GF-D8 (cell line): Measurements from ENCODE around the gene RREB1.
"Not testable (repeated sequence)": the region's sequence is repeated elsewhere in the genome, so short reads cannot be mapped to it uniquely, and the experiment has no call there.

Experiments used
- DNase-seq: peaks from one replicate; lab custom pipeline; 2025; lab: John Stamatoyannopoulos, UW

Gene RREB1

DNA sequence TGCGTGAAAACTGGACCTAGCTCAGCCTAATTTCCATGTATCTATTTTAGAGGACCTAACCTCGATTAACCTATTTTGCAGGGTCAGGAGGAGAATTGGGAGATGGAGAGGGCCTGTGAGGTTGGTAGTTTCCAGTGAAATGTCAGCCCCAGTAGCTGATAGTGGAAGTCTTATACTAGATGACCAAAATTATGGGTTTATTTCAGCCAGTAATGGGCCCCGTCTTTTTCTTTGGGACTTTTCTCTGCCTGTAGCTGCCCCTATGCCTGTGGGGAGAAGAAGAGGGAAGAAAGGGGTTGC, 37.8 kb downstream of the RREB1 start:
- DNase-seq: no peak

DNA sequence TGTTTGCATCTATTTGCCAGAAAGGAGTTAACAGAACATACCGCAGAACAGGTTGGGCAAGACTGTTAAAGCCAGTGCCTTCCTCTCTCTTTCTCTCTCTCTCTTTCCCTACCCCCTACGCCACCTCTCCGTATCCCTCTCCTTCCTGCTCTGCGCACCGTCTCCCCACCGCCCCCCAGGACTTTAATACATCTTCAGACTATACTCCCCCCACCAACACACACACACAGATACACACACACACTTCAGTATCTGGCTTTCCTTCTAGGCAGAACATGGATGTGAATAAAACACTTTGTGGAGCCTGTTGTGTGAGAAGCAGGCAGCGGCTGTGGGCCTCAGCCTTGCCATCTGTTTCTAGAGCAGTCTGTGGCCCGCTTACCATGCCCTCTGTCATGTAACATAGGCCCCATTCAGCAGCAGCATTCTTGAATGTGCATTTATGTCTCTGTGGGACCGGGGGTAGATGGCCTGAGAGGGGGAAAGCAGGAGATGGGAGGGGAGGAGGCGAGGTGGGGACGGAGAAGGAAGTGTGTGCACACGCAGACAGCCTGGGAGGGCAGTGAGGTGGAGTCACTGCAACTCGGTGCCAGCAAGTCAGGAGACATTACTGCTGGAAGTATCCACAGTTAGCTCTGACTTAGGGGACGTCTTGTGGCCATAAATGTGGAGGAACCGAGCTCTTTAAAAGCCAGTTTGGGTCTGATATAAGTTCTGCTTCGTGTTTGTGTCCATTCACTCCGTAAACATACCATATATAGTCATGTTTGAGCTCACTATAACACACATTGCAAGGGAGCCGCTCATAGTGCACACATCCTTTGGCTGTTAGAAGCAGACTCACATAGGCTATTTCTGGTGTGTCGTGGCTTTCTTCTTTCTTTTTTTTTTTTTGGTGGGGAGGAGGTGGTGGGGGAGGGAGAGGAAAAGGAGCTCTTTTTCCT, 38.4 kb downstream of the RREB1 start:
- DNase-seq: peak; percentile 94

DNA sequence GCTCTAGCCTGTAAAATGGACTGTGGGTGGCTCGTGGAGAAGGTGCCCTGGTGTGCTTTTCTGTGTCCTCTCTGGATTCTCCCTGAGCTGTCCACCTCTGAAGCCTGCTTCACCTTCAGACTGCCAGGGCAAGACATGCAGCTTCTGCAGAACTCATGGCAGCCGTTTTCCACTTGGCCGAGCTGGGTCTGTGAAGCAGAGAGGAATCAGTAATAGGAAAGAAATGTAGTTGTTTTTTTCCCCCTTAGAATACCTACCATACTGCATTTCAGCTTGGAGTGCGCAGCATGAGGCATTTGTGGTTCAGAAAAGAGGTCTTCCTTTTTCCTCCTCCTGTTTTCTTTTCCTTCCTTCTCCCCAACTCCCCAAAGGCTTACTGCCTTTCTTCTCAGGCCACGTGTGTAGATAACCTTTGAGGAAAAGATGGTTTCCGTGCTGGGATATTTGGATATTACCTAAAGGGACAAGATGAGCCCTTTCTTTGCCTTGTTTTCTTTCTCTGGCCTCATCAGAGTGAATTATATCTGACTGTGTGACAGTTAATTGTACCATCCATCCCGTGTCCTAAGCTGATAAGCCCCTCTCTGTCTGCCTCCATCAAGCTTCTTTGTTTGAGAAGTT, 39.4 kb downstream of the RREB1 start:
- no peak for DNase-seq

DNA sequence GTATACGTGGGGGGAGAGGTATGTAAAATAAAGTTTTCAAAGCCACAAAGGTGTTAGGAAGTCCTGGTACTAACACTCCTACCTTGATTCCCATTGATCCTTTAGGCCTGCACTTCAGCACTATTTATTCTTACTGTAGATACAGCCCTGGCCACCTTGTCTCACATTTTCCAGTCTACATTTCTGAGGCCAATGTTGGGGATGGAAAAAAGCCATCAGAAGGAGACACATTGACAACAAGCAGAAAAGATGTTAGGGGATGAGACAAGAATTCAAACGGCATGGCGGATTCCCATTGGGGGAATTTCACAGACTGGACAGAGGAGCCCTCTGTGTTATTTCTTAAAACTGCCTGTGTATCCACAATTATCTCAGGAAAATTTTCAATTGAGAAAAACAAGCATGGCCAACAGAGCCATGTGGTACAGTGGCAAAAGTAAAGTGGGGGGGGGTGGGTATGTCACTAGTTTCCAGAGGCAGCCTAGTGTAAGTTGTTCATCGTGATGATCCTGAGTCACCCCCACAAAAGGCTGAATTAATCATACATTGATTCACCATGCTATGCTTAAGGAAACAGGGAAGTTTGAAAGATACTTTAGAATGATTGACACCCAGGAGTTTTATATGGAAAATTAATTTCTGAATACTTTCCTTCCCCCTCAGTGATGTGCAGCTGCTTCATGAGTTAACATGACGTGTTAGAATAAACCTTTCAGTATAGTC, 40.5 kb downstream of the RREB1 start:
- no peak for DNase-seq

DNA sequence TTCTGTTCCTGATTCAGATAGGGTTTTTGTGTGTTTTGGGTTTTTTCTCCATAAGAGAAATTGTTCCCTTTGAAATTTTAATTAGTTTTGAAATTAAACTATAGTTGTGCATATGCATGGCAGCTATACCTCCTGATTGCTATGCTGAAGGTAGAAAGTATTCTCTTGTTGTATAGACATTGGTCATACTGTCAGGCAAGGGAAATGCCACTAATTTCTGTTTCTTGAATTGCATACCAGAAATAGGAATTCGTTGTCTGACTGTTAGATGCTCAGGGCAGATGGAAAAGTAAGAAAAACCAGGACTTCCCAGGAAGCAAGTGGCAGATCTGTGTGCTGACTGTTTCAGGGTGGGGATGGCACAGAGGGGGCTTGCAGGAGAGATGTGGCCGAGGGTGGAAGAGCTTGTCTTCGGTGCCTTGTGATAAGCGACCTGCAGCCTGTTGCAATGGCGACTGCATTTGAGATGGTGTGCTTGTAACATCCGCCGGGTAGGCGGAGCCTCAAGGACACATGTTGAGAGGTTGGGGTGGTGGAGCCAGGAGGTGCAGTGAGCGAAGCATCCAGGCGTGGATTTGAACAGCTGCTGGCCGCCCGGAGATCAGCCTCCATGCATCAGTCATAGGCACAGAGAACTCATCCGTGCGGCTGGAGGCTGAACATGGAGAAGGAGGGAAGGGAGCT, 42.8 kb downstream of the RREB1 start:
- no peak for DNase-seq

DNA sequence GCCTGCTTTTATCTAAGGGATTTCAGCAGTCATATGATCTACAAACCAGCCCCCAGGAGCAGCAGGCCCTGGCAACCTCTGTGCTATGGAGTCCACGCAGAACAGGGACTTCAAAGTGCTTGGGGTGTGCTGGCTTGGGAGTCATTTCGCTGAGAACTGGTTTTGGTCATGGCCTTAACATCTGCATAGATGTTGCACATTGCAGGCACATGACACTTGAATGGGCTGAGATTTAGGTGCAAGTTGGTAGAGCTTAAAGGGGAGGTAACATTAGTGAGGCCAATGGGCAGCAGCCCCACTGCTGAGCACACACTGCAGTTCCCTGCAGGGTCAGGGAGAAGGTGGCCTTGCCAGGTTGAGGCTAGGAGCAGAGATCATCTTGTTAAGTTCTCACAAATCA, 43.6 kb downstream of the RREB1 start:
- no peak for DNase-seq

DNA sequence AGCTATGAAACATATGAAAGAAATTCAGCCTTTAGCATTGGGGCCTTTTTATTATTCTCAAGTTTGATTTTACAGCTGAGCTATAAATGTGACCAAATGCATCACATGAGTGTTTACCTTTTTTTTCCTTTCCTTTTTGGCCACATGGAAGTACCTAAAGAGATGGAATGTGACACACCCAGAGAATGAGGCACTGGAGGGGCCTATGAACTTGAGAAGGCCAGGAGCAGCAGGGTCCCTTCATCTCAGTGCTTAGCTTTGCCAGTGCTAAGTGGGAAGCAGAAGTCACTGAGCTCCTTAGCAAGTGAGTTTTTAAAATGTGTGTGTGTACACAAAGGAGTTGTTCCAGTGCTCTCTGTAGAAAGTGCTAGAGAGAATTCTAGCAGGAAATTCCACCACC, 44.7 kb downstream of the RREB1 start:
- DNase-seq: no peak

DNA sequence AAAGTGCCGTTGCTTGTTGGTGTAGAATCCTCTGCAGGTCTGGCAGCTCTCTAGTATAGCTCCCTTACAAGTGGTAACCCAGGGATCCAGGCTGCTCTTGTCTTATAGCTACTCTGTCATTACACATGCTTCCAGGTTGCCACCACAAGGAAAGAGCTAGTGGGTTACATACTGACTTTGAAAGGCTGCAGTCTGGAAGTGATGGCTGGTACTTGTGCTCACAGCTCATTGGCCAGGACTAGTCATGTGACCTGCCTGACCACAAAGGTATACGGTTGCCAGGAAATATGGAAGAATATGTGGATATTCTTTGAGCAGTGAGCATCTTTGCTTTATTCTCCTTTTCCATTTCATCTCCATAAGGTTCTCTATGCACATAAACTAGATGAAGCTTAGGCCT, 46.0 kb downstream of the RREB1 start:
- no peak for DNase-seq

DNA sequence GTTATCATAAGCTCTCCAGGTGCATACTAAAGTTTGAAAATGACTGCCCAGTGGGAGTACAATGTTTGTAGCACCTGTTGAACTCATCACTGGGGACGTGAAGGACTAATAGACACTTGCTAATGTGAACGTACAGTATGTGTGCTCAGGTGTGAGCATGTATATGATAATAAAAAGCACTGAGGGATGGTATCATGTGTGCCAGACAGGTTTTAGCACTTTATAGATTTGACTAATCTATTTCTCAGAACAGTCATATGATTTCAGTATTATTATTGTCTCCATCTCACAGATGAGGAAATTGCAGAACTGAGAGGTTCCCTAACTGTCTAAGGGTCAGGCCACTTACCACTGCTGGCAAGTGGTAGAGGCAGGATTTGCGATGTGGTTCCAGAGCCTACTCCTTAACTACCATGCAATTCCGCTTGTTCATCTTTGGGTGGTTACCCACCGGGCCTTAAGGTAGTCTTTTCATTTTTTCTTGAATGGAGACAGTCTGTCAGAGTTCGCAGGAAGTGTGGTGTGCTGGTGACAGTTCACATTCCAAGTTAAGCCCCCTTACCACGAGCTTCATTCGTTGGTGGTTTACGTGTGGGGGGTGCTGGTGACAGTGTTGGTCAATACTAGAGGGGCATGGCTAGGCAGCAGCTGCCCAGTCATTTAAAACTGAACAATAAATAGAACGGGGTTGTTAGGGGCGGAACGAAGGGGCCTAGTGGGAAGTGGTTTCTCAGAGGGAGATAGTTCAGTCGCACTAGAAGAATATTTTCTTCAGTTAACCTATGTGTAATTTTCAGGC, 46.8 kb downstream of the RREB1 start:
- DNase-seq: peak; percentile 83

DNA sequence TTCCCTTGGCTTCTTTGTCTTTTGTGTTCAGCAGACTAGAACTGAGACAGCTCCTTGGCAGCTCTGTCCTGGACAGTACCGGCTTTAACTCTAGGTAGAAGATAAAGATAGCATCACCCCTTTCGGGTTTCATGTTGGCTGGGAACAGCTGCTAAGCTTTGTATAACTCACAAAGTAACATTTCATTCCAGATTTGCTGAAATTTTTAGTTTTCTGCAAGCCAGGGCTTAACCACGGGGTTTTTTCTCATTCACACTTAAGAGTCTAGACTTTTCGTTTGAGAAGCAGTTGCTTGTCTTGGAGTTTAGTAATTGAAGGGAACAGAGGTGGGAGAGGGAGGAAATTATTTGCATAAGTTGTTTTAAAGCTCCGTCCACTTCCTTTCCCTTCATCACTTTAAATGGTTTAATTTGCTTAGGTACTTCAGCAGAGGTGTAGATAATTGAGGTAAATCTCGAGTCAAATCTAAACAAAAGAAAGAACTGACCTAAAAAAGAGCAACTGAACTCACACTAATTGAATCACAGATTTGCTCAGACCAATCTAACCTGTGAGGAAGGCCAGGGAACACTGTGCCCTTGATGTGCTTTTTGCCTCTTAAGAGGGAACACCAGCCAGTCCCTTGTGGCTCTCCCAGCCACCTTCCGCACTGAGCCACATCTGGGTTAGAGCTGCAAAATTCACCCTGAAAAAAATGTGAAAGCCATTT, 48.3 kb downstream of the RREB1 start:
- DNase-seq: no peak

DNA sequence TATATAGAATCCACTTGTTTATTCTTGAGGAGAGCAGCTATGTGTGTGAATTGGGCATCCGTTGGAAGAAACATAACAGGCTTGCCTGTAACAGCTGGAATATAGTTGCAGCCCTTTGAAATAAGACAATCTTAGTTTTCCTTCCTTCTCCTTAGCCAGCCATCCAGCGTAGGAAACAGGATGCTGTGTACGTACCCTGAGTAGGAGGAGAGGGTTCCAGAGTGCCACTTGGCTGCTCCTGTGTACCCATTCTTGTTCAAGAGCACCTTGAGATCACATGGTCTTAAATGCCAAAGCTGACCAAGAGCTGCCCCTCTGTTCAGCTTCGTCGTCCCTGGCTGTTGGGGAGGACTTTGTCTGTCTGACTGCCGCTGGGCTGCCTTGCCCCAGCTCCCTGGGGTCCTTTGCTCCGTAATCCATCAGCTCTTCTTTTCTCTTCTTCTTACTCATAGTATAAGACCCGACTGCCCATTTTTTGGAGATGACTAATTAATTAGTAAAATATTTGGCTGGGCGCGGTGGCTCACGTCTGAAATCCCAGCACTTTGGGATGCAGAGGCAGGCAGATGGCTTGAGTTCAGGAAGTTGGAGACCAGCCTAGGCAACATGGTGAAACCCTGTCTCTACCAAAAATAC, 49.0 kb downstream of the RREB1 start:
- DNase-seq: no peak

DNA sequence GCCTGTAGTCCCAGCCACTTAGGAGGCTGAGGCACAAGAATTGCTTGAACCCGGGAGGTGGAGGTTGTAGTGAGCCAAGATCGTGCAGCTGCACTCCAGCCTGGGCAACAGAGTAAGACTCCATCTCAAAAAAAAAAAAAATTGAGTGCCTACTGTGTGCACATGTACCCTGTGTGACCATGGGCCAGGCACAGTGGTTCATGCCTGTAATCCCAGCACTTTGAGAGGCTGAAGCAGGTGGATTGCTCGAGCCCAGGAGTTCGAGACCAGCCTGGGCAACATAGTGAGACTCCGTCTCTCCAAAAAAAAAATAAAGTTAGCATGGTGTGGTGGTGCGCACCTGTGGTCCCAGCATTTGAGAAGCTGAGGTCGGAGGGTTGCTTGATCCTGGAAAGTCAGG, 49.5 kb downstream of the RREB1 start:
- DNase-seq: not testable (repeated sequence)

DNA sequence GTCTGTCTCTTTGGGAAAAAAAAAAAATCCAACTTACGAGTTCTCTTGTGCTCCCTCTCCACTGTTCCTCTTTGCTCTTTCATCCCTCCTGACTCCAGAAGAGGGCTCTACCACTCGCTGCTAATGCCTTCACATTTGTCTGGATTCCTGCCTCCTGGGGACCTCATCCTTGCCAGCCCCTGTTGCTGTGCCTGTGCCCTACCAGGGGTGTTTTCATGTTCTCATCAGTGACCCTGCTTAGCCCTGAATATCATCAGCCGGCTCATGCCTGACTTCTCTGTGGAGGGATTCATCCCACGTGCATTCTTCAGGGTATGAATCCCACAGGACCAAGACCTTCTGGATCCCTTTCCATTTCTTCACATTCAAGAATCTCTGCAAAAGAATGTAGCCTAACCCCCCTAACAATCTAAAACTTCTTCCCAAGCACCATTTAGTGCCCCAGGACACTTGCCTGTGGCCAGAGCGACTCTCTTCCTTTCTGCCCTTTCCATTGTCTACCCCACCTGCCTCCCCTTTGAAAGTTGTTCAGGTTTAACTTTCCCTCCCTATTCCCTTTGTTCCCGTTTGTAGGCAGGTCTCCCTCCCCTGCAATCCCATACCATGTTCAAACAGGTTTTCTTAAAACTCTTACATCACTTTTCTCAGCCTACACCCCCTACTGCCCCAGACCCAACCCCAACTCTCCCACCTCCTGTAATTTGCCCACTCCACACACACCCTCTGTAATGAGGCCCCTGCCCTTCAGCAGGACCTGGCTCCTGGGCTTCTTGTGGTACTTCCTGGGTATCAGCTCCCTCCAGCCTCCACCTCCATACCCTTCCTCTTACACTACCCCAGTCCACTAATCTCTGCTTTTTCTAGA, 50.2 kb downstream of the RREB1 start:
- no peak for DNase-seq

DNA sequence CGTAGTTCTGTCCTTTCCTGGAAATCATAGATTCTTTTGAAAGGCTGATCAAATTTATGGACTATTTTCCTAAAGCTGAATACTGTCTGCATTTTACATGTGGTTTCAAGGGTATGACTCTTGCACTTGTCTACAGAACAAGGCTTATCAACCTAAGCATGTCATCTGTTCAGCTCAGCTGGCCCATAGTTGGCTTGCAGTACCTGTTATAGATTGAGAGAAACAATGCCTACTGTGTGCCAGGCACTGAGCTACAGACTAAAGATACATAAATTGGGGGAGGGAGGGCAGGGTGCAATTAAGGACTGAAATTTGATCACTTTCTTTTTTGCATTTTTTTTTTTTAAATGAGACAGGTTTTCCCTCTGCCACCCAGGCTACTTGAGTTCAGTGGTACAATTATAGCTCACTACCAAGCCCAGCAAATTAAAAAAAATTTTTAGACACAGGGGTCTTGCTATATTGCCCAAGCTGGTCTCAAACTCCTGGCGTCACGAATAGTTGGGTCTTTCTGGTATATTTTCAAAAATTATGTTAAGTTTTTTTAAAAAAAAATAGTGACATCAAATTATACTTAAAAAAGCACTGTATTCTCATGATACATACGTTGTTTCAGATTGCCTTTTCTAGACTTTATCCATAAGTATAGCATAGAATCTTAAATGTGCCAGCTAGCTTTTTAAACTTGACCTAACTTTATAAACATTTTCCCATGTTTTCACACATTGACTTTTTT, 52.2 kb downstream of the RREB1 start:
- no peak for DNase-seq

DNA sequence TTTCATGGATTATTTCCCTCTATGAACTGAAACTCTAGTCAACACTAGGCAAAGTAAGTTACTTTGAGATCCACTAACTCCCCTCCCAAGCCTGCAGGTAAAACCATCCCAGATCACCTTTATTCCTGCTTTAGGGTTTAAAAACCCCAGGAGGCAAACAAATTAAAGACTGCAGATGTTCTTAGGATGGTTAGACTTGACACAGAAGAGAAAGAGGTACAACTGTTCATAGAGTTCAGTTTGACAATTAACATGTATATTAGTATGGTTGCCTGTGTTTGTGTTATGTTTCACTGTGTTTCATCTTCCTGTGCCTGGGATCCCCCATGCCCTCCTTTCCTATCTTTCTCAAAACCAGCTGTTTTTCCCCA, 53.5 kb downstream of the RREB1 start:
- no peak for DNase-seq

DNA sequence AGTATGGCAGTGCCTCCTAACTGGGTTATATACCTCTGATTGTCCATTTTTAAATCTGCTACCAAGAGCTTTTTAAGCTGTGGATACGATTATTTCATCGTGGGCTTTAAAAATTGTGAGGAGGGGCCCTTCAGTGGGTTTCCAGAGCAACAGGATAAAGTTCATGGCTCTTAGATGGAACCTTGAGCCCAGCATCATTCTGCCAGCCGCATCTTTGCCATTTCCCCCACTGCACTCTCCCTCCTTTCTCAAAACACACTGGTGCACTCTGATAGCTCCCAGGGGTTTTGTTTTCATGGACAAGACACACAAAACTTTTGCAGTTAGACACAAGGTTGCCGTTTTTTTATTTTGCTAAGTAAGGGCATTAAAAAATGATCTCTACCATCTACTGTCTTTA, 54.1 kb downstream of the RREB1 start:
- no peak for DNase-seq

DNA sequence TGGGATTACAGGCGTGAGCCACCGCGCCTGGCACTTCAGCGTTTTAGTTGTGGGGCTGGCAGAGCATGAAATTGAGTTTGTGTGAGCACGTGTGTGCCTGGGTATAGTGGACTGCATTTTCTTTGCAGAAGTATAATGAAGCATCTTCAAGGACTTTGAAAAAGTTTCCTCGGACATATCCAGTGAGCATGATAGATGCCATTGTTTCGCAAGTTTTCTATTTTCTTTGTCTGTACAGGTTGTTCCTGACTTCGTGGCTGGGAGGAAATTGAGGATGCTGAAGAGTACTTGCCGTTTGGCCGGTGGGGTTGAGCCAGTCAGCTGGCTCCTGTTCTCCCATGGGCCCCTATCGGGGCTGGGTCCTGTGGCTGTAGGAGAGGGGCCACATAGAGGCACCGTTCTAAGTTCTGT, 55.9 kb downstream of the RREB1 start:
- no peak for DNase-seq

DNA sequence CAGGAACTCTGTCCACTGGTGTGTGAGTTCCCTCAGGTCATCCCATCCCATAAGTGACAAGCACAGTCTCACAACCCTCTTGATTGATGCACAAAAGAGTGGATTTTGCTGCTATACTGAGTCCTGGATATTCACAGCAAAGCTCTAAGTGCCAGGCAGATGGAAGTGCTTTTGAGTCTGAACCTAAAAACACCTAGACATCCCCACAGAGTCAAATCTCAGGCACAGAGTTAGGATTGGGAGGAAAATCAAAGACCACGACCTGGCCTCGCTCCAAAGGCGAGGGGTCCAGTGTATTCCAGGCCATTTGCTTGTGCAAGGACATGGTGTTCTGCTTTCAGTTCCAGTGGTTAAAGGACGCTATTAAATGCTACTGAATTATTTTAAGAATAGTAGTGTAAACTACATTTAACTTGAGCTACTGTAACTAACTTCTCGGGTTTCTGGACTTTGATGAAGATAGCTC, 56.8 kb downstream of the RREB1 start:
- no peak for DNase-seq
